T-helper 2 cell treated with Interferon-gamma antibody and Interleukin-4, amounts not matched to agents 5 μg/mL and 100 μg/mL, for 36 hours (primary cell): ENCODE measurements around the gene ATP13A1.
A peak's percentile ranks its signal among the peaks of the same experiment; 100 is the strongest.

Source experiments
- DNase-seq: peaks from one replicate; pipeline ENCODE4 v3.0.0; 2021; ENCODE audit warnings: low spot score
- H3K27ac Mint-ChIP-seq: one replicate; pipeline ENCODE4 v1.8.0; 2021; ENCODE audit warnings: mild to moderate bottlenecking, mixed read lengths
- H3K27me3 Mint-ChIP-seq: one replicate; pipeline ENCODE4 v1.8.0; 2021; ENCODE audit warnings: low read depth, mixed read lengths
- H3K36me3 Mint-ChIP-seq: one replicate; pipeline ENCODE4 v1.8.0; 2021; ENCODE audit warnings: low read depth, mixed read lengths
- H3K4me1 Mint-ChIP-seq: one replicate; pipeline ENCODE4 v1.8.0; 2021; ENCODE audit warnings: low read depth, mixed read lengths
- H3K4me3 Mint-ChIP-seq: one replicate; pipeline ENCODE4 v1.8.0; 2022; ENCODE audit warnings: mild to moderate bottlenecking, moderate library complexity, mixed read lengths
- H3K9me3 Mint-ChIP-seq: one replicate; pipeline ENCODE4 v1.8.0; 2021; ENCODE audit warnings: mixed read lengths

ATP13A1 gene

GRCh38 chr19:19644054-19644388, 19.5 kb downstream of the ATP13A1 start:
- peak overlapping the region; percentile 93 for H3K27ac Mint-ChIP-seq
- peaks cover 11% of the 10 kb centered on the region for H3K4me1 Mint-ChIP-seq
- H3K4me3 Mint-ChIP-seq, result peak overlapping the region; percentile 100
- H3K36me3 Mint-ChIP-seq, result peaks cover 44% of the 10 kb centered on the region
- H3K27me3 Mint-ChIP-seq, result no peaks in the 10 kb centered on the region
- DNase-seq, result no peak
- H3K9me3 Mint-ChIP-seq, result no peaks in the 10 kb centered on the region

DNA sequence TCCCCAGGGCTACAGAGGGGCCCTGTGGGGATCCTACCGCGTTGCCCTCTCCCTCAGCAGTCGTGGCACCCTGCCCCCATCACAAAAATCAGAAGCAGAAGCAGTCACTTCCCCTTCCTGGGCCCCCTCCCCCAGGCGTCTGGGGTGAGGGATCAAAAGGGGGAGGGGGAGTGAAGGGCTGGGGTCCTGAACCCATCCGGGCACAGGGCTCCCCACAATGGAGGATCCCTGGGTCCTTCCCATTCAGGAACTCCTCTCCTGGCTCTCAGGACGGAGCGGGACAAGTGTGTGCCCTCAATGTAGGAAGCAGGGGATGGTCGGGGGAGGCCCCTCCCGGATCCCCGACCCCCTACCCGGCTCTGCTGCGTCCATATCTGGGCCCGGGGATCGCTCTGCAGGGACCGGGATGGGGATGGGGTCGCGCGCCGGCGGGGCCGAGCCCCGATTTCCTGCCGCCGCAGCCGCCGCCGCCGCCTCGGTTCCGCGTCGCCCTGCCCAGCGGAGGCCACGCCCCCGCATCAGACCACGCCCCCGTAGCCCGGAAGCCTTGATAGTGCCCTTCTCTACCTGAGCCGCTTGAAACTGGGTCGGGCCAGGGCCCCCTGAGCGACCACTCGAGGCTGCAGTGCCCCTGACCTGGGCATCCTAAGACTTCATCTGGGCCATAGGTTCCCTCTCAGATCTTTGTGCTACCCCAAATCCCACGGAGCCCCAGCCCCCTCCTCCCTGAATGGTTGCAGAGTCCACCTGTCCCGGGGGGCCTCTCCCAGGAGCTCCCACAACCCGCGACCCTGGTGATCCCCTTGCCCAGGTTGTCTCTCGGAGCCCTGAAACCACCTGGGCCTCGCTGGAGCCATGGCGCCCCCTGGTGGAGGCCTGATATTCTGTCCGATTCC, 20.1 kb downstream of the ATP13A1 start, which contains the start of gene GMIP:
GMIP (minus strand) TSS at position 500 of the 896 bp plus-strand sequence; CDS start at position 372, 128 bp downstream.
- Mint-ChIP-seq H3K4me1 (peaks cover 11% of the 10 kb centered on the region), H3K9me3 (no peaks in the 10 kb centered on the region), H3K36me3 (peaks cover 45% of the 10 kb centered on the region)

GRCh38 chr19:19642506-19643157, 20.8 kb downstream of the ATP13A1 start:
- Mint-ChIP-seq H3K27ac (peak overlapping the region; percentile 93), H3K4me3 (peak overlapping the region; percentile 100), H3K36me3 (peaks cover 43% of the 10 kb centered on the region), H3K9me3 (no peaks in the 10 kb centered on the region), H3K4me1 (peaks cover 11% of the 10 kb centered on the region), H3K27me3 (no peaks in the 10 kb centered on the region)
- DNase-seq, result peak; percentile 47

More for the DNA sequence above, 20.1 kb downstream of the ATP13A1 start, which contains the start of gene GMIP:
- DNase-seq, result peak; percentile 79
- no peaks in the 10 kb centered on the region for H3K27me3 Mint-ChIP-seq
- peak within 1 kb of the TSS; percentile 93 for H3K27ac Mint-ChIP-seq
- H3K4me3 Mint-ChIP-seq, result peak within 1 kb of the TSS; percentile 100

DNA sequence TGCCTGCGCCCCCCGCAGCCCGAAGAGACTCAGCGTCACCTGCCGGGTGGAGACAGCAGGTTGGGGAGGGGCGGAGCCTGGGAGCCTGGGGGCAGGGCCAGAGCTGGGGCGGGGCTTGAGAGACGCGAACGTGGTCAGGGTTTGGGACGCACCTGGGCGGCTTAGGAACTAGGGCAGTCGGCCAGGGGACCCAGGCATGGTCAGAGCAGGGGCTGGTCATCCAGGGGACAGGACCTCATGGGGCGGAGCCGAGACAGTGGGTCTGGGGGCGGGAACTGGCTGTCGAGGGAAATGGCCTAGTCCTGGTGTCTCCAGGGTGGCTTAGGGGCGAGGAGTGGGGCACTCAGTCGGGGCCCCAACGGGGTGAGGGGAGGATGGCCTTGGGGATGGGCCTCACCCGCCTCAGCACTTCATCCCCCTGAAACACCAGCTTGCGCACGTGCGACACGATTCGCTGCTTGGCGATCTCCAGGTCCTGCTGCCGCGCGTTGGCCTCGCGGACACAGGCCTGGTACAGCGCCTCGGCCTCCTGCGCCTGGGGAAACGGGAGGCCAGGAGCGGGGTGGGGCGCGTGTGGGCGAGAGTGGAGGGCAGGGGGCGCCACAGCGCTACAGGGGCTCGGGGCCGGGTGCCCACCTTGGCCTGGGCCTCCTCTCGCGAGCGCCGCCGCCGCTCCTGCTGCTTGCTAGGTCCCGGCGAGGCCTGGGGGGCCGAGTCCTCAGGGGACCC, 25.8 kb downstream of the ATP13A1 start:
- Mint-ChIP-seq H3K27ac (no peak overlapping the region), H3K4me1 (peaks cover 8% of the 10 kb centered on the region), H3K9me3 (no peaks in the 10 kb centered on the region), H3K4me3 (no peak overlapping the region), H3K27me3 (no peaks in the 10 kb centered on the region), H3K36me3 (peaks cover 65% of the 10 kb centered on the region)
- no peak for DNase-seq

GRCh38 chr19:19637186-19637522, 26.3 kb downstream of the ATP13A1 start:
- no peaks in the 10 kb centered on the region for H3K27me3 Mint-ChIP-seq
- peaks cover 63% of the 10 kb centered on the region for H3K36me3 Mint-ChIP-seq
- H3K27ac Mint-ChIP-seq, result no peak overlapping the region
- no peak overlapping the region for H3K4me3 Mint-ChIP-seq
- H3K4me1 Mint-ChIP-seq, result peaks cover 4% of the 10 kb centered on the region
- no peaks in the 10 kb centered on the region for H3K9me3 Mint-ChIP-seq
- DNase-seq, result no peak

GRCh38 chr19:19636573-19637185, 26.8 kb downstream of the ATP13A1 start:
- no peaks in the 10 kb centered on the region for H3K27me3 Mint-ChIP-seq
- H3K36me3 Mint-ChIP-seq, result peaks cover 58% of the 10 kb centered on the region
- no peak overlapping the region for H3K4me3 Mint-ChIP-seq
- no peak overlapping the region for H3K27ac Mint-ChIP-seq
- no peak for DNase-seq
- no peaks in the 10 kb centered on the region for H3K4me1 Mint-ChIP-seq
- H3K9me3 Mint-ChIP-seq, result no peaks in the 10 kb centered on the region

- Mint-ChIP-seq H3K27ac (no peak overlapping the region), H3K4me1 (no peaks in the 10 kb centered on the region), H3K4me3 (no peak overlapping the region), H3K36me3 (peaks cover 64% of the 10 kb centered on the region), H3K9me3 (no peaks in the 10 kb centered on the region), H3K27me3 (no peaks in the 10 kb centered on the region)
- DNase-seq, result no peak
Observed at GRCh38 chr19:19635313-19635702, 28.2 kb downstream of the ATP13A1 start.

DNA sequence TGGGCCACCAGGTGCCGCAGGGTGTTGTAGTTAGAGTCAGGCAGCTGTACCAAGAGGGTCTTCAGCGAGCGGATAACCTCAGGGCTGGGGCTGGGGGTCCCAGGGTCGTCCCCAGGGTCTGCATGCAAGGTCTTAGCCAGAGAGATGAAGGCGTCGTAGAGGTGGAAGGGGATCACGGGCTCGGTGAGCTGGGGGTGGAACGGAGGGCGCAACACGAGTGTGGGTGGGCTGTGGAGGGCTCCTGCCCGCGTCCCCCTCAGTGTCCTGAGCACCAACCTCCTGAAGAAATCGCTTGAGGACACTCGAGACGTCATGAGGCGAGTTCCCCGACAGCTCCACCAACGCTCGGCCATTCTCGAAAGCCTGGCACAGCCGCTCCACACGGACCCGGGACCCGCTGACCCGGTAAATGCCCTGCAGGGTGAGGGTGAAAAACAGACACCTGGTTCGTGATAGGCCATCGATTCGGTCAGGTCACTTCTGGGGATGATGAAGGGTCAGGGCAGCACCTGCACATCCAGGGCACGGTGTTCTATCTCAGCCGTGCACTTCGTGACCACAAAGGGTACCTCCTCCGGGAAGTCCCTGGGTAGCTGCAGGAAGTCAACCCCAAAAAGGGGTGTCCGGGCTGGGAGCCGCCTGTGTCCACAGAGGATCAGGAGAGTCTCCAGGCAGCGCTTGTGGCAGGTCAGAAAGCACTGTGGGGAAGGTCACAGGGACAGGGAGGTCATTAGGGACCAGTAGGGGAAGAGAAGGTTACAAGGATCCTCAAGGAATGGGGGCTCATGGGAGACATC, 28.8 kb downstream of the ATP13A1 start:
- no peak overlapping the region for H3K4me3 Mint-ChIP-seq

GRCh38 chr19:19633711-19634515, 29.6 kb downstream of the ATP13A1 start:
- H3K9me3 Mint-ChIP-seq, result no peaks in the 10 kb centered on the region
- no peaks in the 10 kb centered on the region for H3K4me1 Mint-ChIP-seq
- no peaks in the 10 kb centered on the region for H3K27me3 Mint-ChIP-seq
- peaks cover 61% of the 10 kb centered on the region for H3K36me3 Mint-ChIP-seq
- H3K27ac Mint-ChIP-seq, result no peak overlapping the region
- no peak for DNase-seq
- H3K4me3 Mint-ChIP-seq, result no peak overlapping the region

More for the DNA sequence above, 28.8 kb downstream of the ATP13A1 start:
- peaks cover 61% of the 10 kb centered on the region for H3K36me3 Mint-ChIP-seq
- no peaks in the 10 kb centered on the region for H3K27me3 Mint-ChIP-seq
- no peak overlapping the region for H3K27ac Mint-ChIP-seq
- H3K4me1 Mint-ChIP-seq, result no peaks in the 10 kb centered on the region
- no peaks in the 10 kb centered on the region for H3K9me3 Mint-ChIP-seq
- no peak for DNase-seq

- Mint-ChIP-seq H3K27me3 (no peaks in the 10 kb centered on the region), H3K36me3 (peaks cover 58% of the 10 kb centered on the region), H3K27ac (peak overlapping the region; percentile 55), H3K9me3 (no peaks in the 10 kb centered on the region), H3K4me1 (peaks cover under 1% of the 10 kb centered on the region), H3K4me3 (no peak overlapping the region)
- no peak for DNase-seq
Observed at GRCh38 chr19:19632661-19633060, 30.8 kb downstream of the ATP13A1 start.

- Mint-ChIP-seq H3K36me3 (peaks cover 56% of the 10 kb centered on the region), H3K27ac (no peak overlapping the region), H3K27me3 (no peaks in the 10 kb centered on the region), H3K4me1 (peaks cover 13% of the 10 kb centered on the region), H3K4me3 (no peak overlapping the region), H3K9me3 (no peaks in the 10 kb centered on the region)
- DNase-seq, result no peak
Observed at GRCh38 chr19:19631346-19631745, 32.1 kb downstream of the ATP13A1 start.

DNA sequence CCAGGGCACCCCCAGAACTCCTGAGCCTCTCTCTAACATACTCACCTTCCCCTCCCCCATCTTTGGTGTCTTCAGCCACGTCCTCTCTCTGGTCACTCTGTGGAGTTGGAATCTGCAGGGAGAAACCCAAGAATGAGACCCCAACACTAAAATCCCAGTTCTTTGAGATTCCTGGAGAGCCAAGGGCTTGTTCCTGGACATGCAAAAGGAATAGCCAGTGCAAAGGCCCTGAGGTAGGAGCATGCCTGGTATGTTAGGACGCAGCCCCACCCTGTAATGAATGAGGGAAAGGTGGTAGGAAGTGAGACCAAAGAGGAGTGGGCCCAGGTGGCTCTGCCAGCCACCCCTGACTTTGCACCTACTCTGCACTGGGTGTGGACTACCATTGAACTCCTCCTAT, 33.0 kb downstream of the ATP13A1 start:
- H3K36me3 Mint-ChIP-seq, result peaks cover 54% of the 10 kb centered on the region
- no peak for DNase-seq
- H3K4me3 Mint-ChIP-seq, result no peak overlapping the region
- no peaks in the 10 kb centered on the region for H3K27me3 Mint-ChIP-seq
- H3K27ac Mint-ChIP-seq, result no peak overlapping the region
- peaks cover 17% of the 10 kb centered on the region for H3K4me1 Mint-ChIP-seq
- H3K9me3 Mint-ChIP-seq, result no peaks in the 10 kb centered on the region
